Measurements from ENCODE around the gene TRAPPC13. TPM values are rescaled to one million over a fixed set of nuclear protein-coding genes. Genes with fewer than 3 reads are reported as not detected.
"Not testable (repeated sequence)": the region's sequence is repeated elsewhere in the genome, so short reads cannot be mapped to it uniquely, and the experiment has no call there.

TRAPPC13 gene
- total RNA-seq, 1 donor from 2014 or later, result 23.7 TPM

- no peak for DNase-seq (ENCODE audit: low spot score)
- intact Hi-C loops (cut with DNase I), result no loop called here
- no peak for ATAC-seq
Observed at GRCh38 chr5:65672796-65673195, 48.0 kb downstream of the TRAPPC13 start.

DNA sequence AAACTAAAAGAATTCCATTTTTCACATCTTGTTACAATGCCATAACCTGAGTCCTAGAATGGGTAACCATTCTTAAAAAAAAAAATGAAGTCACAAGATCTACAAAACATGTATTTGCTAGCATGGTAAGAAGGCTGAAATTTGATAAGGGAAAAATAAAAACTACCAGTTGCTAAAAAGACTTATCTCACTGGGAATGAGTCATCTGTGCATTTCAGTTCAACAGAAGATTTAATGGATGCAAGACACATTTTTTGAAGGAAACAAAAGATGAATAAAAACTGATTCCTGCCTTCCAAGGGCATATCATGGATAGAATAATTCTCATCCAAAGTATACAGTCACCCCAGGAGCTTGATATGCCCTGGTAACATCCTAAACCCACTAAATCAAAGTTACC, 49.9 kb downstream of the TRAPPC13 start:
- ATAC-seq, result no peak

DNA sequence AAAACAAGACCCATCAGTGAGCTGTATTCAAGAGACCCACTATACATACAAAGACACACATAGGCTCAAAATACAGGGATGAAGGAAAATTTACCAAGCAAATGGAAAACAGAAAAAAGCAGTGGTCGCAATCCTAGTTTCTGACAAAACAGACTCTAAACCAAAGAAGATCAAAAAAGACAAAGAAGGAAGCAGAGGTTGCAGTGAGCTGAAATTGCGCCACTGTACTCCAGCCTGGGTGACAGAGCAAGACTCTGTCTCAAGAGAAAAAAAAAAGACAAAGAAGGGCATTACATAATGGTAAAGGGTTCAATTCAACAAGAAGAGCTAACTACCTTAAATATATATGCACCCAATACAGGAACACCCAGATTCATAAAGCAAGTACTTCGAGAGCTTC, 51.2 kb downstream of the TRAPPC13 start:
- ATAC-seq; DNase-seq (ENCODE audit: low spot score); intact Hi-C loops (cut with DNase I): not testable (repeated sequence)

More for the DNA sequence above, 49.9 kb downstream of the TRAPPC13 start:
- DNase-seq (ENCODE audit: low spot score), result no peak
- intact Hi-C loops (cut with DNase I), result no loop called here

DNA sequence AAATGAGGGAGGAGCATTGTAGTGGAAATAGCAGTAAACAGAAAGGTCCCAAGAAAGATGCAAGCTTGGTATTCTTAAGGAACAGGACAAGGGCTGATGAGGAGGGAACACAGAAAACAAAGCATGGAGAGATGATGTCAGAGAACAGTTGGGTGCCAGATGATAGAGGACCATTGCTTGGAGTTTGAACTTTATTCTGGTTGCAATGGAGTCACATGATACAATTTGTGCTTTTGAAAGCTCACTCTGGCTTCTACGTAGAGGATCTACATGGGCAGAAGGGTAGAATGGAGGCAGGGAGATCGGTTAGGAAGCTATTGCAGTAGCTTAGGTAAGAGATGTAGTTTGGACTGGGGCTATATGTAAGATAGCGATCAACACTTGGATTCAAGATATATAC, 57.3 kb downstream of the TRAPPC13 start:
- intact Hi-C loops (cut with DNase I), result no loop called here
- DNase-seq (ENCODE audit: low spot score), result no peak
- no peak for ATAC-seq

GRCh38 chr5:65693121-65693520, 68.3 kb downstream of the TRAPPC13 start:
- no peak for ATAC-seq
- DNase-seq (ENCODE audit: low spot score), result no peak
- intact Hi-C loops (cut with DNase I), result no loop called here

- ATAC-seq (no peak), DNase-seq (ENCODE audit: low spot score) (no peak)
- intact Hi-C loops (cut with DNase I), result no loop called here
Observed at GRCh38 chr5:65695162-65695755, 70.4 kb downstream of the TRAPPC13 start.

DNA sequence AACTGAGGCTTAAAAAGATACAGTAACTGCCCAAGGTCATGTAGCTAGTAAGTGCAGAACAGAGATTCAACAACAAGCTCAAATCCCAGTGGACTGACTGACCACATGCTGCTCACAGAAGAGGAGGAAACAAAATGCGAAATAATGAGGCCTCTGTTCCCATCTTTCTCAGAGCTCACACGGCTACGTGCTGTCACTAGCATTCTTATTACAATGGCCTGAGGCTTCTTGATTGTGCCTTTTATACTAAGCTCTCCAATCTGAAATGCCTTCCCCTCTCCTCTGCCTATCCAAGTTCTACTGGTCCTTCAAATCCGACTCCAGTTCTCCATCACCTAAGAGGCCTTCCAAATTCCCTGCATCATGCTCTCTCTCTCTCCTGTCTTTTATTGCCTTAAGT, 71.1 kb downstream of the TRAPPC13 start:
- ATAC-seq, result no peak
- intact Hi-C loops (cut with DNase I), result no loop called here
- DNase-seq (ENCODE audit: low spot score), result no peak

DNA sequence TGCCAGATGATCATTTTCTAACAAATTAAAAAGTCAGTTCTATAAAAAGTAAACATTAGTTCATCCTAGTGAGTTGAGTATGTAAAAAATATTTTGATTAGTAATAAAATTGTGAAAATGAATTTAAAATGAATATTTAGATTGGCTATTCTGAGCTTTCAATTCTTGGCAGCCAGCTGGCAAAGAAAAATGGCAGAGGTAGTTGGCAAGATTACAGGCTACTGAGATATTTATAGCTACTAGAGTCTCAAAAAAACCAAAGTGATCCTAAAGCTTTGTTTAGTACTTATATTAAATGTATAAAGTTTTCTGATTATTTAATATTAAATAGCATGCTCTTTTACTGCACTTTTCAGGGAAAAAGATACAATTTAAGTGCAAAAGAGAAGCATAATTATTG, 72.1 kb downstream of the TRAPPC13 start:
- DNase-seq (ENCODE audit: low spot score) (no peak), ATAC-seq (no peak)
- intact Hi-C loops (cut with DNase I), result no loop called here

GRCh38 chr5:65699338-65699737, 74.5 kb downstream of the TRAPPC13 start:
- intact Hi-C loops (cut with DNase I), result no loop called here
- DNase-seq (ENCODE audit: low spot score) (no peak), ATAC-seq (no peak)

DNA sequence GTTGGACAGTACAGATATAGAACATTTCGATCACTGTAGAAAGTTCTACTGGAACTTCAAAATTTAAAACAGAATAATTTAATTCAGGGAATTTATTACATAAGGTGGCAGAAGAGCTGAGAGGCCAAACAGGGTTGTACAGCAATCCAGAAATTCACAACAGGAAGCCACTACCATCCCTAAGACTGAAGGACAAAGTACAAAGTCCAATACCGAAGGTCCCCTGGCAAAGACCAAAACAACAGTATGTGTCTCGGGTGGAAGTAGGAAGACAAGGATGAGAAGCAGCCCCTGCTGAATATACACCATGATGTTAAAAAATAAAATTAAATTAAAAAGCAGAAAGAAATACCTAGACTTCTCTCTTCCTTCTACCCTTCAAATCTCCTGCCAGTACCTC, 77.2 kb downstream of the TRAPPC13 start:
- DNase-seq (ENCODE audit: low spot score) (no peak), ATAC-seq (no peak)
- intact Hi-C loops (cut with DNase I), result no loop called here

GRCh38 chr5:65704621-65705239, 79.9 kb downstream of the TRAPPC13 start:
- intact Hi-C loops (cut with DNase I), result no loop called here
- no peak for DNase-seq (ENCODE audit: low spot score)

DNA sequence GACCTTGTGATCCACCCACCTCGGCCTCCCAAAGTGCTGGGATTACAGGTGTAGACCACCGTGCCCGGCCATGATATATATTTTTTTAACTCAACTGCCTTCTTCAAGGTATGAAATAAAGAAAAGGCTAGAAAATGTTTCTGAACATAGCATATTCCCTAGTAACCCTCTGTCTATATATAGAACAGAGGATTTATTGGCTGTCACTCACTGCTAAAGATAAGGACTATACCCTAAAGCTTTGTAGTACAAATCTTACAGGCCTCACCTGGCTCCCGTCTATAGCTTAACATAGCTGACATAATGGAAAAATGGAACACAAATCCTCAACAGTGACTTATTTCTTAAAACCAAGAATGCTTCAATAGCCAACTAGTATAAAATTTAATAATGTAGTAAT, 82.8 kb downstream of the TRAPPC13 start:
- DNase-seq (ENCODE audit: low spot score) (no peak), ATAC-seq (no peak)
- intact Hi-C loops (cut with DNase I), result no loop called here

More at GRCh38 chr5:65704621-65705239, 79.9 kb downstream of the TRAPPC13 start:
- ATAC-seq, result no peak

- no peak for ATAC-seq
- DNase-seq (ENCODE audit: low spot score), result no peak
- intact Hi-C loops (cut with DNase I), result no loop called here
Observed at GRCh38 chr5:65708145-65708544, 83.3 kb downstream of the TRAPPC13 start.

Other genes starting within 250 kb of the TRAPPC13 start
- 3.8 TPM for gene ADAMTS6, start 143.1 kb upstream of the TRAPPC13 start, total RNA-seq
- 2.1 TPM for gene CENPK, start 61.9 kb upstream of the TRAPPC13 start, total RNA-seq
- gene PPWD1, start 61.7 kb upstream of the TRAPPC13 start, total RNA-seq, result 47.1 TPM
- gene TRIM23, start 694 bp upstream of the TRAPPC13 start, total RNA-seq, result 28.4 TPM
- 3.1 TPM for gene SHLD3, start within 50 bp of the TRAPPC13 start, total RNA-seq
- gene SGTB, start 97.1 kb downstream of the TRAPPC13 start, total RNA-seq, result 18.8 TPM
- gene NLN, start 97.2 kb downstream of the TRAPPC13 start, total RNA-seq, result 24.8 TPM

All from sciatic nerve (tissue), 2 donors.